Activated T-cell treated with anti-CD3 and anti-CD28 coated beads for 4 hours (primary cell): ENCODE results near the gene ACVRL1.

Experiments
- DNase-seq: peaks from one replicate; pipeline ENCODE4 v3.0.0-alpha.2; 2020

The ACVRL1 gene

DNA sequence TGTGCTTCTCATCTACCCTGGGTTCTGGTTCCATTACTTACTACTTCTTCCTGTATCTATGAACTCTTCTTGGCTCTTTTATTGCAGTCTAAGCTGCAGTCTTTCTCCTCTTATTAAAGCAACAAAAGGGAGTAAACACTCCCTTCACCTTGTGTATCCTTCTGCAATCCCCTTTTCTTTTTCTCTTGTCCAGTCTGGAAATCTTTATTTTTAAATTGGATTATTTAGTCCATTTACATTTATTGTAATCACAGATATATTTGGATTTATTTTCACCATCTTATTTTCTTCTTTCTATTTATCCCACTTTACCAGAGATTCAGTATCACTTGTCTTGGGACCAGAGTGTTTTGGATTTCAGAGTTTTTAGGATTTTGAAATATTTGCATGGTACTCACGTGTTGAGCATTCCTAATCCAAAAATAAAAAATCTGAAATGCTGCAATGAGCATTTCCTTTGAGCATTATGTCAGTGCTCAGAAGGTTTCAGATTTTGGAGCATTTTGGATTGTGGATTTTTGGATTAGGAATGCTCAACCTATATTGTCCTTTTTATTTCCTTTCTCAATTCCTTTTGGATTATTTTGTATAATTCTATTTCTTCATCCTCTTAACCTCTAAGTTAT lies 37.4 kb downstream of the ACVRL1 start:
- no peak for DNase-seq

- DNase-seq, result no peak
Measured at GRCh38 chr12:51947246-51947996, 40.1 kb downstream of the ACVRL1 start.

- DNase-seq, result no peak
Measured at GRCh38 chr12:51948066-51948465, 40.8 kb downstream of the ACVRL1 start.

DNA sequence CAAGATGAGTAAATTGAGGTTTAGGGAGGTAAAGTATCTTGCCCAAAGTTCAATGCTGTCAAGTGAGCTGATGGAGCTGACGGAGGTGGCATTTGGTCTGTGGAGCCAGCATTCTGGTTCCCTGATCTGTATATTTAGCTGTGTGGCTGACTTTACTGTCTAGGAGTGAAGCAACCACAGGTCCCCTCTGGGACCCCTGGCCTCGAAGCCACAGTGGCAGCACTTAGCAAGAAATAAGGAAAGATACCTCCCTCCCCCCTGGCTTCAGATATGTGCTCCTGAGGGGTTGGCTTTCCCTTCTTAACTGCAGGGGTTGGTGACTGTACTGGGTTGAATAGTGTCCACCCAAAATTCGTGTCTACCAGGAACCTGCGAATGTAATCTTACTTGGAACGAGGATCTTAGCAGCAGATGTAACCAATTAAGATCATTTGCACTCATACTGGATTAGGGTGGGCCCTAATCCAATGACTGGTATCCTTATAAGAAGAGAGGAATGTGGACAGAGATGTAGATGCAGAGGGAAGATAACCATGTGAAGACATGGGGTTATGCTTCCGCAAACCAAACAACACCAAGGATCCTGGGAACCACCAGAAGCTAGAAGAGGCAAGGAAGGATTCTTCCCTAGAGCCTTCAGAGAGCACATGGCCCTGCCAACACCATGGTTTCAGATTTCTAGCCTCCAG lies 42.2 kb downstream of the ACVRL1 start:
- no peak for DNase-seq

DNA sequence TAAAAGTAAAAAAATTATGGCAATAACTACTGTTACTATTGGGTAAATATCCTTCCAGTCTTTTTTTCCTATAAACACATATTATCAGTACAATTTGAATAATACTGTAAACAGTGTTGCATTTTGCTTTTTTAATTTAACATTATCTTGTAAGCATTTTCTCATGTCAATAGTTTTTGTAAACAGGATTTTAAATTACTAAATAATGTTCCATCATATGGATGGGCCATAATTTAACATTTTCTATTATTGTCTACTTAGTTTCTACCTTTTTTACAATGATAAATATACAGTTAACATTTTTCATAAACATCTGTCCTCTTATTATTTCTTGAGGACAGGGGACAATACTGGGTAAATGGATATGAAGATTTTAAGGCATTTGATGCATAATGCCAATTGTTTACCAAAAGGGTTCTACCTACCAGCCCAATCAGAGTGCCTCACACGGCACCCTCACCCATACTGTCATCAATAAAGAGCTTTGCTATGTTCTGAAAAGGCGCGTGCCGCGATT lies 43.4 kb downstream of the ACVRL1 start:
- no peak for DNase-seq

DNA sequence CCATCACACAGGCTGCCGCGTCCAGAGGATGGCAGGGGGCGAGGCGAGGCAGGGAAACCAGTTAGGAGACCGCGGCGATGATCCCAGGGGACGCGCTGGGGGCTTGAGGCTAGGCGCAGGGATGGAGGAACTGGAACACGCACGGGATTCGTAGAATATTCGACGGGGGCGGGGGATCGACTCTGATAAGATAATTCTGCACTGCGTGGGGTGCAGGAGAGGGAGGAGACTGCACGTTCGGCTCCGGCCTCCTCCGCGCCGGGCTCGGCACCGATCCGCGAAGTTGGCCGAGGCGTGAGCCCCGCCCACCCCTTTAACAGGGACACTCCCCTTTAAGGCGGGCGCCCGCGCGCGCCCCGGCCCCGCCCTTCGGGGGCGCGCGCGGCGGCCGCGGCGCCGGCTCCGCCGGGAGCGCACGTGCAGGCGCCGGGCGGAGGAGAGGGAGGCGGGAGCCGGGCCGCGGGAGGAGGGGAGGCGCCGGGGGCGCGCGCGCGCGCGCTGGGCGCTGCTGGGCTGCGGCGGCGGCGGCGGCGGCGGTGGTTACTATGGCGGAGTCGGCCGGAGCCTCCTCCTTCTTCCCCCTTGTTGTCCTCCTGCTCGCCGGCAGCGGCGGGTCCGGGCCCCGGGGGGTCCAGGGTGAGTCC lies 44.0 kb downstream of the ACVRL1 start, which contains the start of gene ACVR1B:
ACVR1B (plus strand) TSS at position 501 of the 644 bp plus-strand sequence; CDS start at position 546, 45 bp downstream.
- peak; percentile 87 for DNase-seq

- no peak for DNase-seq
Measured at GRCh38 chr12:51951843-51952722, 44.8 kb downstream of the ACVRL1 start.

DNA sequence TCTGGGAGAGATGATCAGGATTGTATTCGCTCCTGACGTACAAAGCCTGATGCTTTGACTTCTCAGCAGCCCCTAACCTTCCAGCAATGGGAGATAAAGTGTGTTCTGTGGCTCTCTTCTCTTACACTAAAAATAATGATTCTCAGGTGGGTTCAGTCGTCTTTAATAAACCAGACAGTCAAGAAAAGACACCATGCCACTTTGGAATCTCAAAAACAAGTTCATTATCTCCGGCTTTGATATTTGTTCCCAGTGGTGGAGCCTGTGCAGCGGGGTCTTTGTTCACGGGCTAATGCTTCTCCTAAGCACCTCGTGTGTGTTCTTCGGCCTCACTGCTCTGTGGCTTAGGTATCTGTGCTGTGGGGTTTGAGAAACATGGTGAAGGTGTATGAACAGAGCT lies 45.8 kb downstream of the ACVRL1 start:
- DNase-seq, result no peak

- DNase-seq, result no peak
Measured at GRCh38 chr12:51953864-51954263, 46.6 kb downstream of the ACVRL1 start.

DNA sequence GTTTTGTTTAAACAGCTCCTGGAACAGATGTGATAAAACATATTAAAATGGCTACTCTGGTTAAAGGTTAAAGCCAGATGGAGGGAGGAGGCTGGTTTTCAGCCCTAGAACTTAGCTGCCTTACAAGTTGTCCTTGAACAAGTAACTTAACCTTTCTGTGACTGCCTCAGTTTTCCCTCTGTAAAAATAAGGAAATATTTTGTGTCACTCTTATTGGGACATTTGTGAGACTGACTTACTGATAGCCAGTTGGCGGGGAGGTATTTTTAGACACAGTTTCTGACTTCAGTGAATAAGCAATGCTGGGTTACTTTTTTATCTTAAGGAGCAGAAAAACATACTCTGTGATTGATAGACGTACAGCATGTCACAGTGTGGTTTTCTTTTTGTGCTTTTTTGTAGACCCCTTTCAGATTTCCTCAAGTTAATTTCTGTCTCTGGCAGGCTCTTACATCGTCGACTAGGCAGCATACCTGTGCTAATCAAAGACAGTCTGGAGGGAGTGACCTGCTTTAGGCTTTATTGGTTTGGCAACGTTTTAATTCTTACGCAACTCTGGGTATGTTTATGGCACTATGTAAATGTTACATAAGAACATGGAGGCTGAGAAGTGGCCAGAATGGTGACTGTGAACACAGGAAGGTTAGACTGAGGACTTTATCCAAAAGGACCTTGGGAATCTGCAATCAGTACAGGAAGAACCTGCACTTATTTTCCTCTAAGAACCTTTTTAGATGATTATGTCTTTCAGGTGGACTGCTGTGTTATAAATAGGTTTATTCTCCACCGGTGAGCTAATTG lies 47.5 kb downstream of the ACVRL1 start:
- DNase-seq, result no peak

DNA sequence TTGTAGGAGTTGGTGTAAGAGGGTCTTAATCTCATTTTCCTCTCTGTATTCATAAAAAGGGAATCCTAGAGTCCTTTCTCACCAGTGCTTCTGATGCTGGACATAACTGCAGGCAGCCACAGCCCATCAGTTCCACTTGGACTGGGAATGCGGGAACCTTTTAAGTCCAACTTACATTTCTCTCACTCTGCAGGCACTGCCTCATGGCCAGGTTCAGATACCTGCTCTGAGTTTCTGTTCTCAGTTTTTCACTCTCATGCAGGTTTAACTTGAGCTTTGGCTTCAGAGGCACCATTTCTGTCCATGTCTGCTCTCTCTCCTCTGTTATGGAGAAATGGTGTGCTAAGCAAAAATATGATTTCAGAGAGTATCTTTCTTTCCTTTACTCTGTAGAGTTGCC lies 48.4 kb downstream of the ACVRL1 start:
- DNase-seq, result no peak

- no peak for DNase-seq
Measured at GRCh38 chr12:51958542-51958941, 51.2 kb downstream of the ACVRL1 start.

DNA sequence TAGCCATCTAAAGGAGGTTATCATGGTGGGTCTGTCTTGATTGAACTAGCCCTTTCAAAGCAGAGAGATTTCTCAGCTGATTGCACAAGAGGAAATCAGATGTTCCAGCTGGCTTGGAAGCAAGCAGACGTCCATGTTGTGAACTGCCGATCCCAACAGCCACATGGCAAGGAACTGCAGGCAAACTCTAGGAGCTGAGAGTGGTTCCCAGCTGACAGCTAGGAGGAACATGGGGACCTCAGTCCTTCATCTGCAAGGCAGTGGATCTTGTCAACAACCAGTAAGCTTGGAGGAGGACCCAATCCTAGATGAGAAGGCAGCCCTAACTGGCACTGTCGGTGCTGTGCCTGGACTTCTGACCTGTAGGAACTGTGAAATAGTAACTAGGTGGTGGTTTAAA lies 51.9 kb downstream of the ACVRL1 start:
- no peak for DNase-seq

GRCh38 chr12:51959921-51960320 lies 52.6 kb downstream of the ACVRL1 start:
- no peak for DNase-seq

- DNase-seq, result no peak
Measured at GRCh38 chr12:51960488-51960887, 53.2 kb downstream of the ACVRL1 start.

DNA sequence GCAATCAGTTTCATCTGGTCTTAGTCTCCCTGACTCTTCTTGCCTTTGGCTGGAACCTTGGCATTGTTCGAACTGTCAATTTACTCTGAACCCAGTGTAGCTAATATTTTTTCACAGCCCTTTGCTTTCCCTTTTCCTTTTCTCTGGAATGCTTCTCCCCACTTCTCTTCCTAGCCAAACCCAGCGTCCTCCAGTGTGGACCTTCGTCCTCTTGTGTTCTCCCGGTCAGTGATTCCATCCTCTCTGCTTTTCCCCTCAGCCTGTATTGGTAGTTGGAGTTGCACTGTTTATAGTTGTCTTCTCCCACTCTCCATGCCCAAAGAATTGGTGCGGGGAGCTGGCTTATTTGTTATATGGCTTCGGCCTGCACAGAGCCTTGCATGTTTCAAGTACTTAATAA lies 53.6 kb downstream of the ACVRL1 start:
- no peak for DNase-seq

- no peak for DNase-seq
Measured at GRCh38 chr12:51961834-51962233, 54.5 kb downstream of the ACVRL1 start.

- no peak for DNase-seq
Measured at GRCh38 chr12:51962737-51963136, 55.4 kb downstream of the ACVRL1 start.

DNA sequence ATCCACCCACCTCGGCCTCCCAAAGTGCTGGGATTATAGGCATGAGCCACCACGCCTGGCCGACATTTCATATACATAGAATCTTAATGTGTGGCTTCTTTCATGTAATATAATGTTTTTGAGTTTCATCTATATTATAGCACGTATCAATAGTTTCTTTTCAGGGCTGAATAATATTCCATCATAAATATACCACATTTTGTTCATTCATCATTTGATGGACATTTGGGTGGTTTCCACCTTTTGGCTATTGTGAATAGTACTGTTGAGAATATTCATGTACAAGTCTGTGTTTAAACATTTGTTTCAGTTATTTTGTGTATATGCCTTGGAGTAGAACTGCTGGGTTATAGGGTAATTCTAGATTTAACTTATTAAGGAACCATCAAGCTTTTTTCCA lies 56.2 kb downstream of the ACVRL1 start:
- DNase-seq, result no peak

DNA sequence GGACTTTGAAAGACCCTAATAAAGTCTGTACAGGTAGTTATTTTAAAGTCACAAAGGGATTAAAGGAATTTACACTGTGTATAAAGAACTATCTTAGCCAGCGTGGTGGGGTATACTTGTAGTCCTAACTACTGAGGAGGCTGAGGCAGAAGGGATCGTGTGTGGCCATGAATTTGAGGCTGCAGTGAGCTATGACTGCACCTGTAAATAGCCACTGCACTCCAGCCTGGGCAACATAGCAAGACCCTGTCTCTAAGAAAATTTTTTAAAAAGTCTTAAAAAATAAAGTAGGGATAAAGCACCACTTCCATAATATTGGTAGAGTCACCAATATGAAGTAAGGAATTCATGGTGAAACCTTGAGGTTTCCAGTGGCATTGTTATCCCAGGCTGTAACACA lies 62.3 kb downstream of the ACVRL1 start:
- no peak for DNase-seq

GRCh38 chr12:51970904-51971646 lies 63.8 kb downstream of the ACVRL1 start:
- DNase-seq, result no peak
